Panc1 (cell line): ENCODE data around the gene CTNND2. TPM values are rescaled to one million over a fixed set of nuclear protein-coding genes. Genes with fewer than 3 reads are reported as not detected.

ENCODE experiments used
- ATAC-seq: fragments of 200-7000 bp; cut with Tn5 transposase; 2 replicates; pipeline ENCODE4 v1.9.1; 2020; ENCODE audit warnings: mild to moderate bottlenecking, moderate library complexity
- BruUV-seq: library from RNA; stranded (reverse); fragments of 400-500 nt; replicated peaks from 2 replicates; lab custom pipeline; 2021; lab: Mats Ljungman, UMichigan
- CTCF ChIA-PET: fragments of 300-600 bp; sonication (Branson Sonifier 250); formaldehyde crosslinking; loops from one replicate; lab custom pipeline; 2022; ENCODE audit warnings: antibody characterized with exemption; lab: Charles Lee
- POLR2A ChIA-PET: fragments of 300-600 bp; sonication (Branson Sonifier 250); formaldehyde crosslinking; loops from one replicate; lab custom pipeline; 2022; ENCODE audit warnings: antibody characterized with exemption; lab: Charles Lee
- DNase-seq: peaks from one replicate; pipeline ENCODE4 v3.0.0-alpha.2; 2010; ENCODE audit warnings: low read depth, low spot score
- H3K27ac ChIP-seq: 2 replicates; pipeline ENCODE4 v1.5.1; 2011; ENCODE audit warnings: mild to moderate bottlenecking, low read length, inconsistent platforms
- H3K27me3 ChIP-seq: fragments of 200-500 bp; sonication (Bioruptor generic); 2 replicates; pipeline ENCODE4 v1.6.0; 2014; ENCODE audit warnings: low read length, inconsistent platforms; ENCODE audit not compliant: control insufficient read depth, insufficient read depth
- H3K36me3 ChIP-seq: fragments of 200-500 bp; sonication (Bioruptor generic); 2 replicates; pipeline ENCODE4 v1.5.1; 2014; ENCODE audit warnings: inconsistent platforms, mild to moderate bottlenecking, low read length, moderate library complexity; ENCODE audit not compliant: control insufficient read depth, insufficient read depth
- H3K4me1 ChIP-seq: 2 replicates; pipeline ENCODE4 v1.5.1; 2011; ENCODE audit warnings: inconsistent platforms, mild to moderate bottlenecking, low read length, moderate library complexity; ENCODE audit not compliant: control insufficient read depth, insufficient read depth
- H3K4me3 ChIP-seq, 2 experiments: 2 replicates each; pipeline ENCODE4 v1.5.1; 2011 to 2012; ENCODE audit warnings: low read depth in 2 of 2, low read length in 2 of 2, mild to moderate bottlenecking in 2 of 2, inconsistent platforms in 1 of 2, moderate library complexity in 1 of 2
- H3K9me3 ChIP-seq: fragments of 200-500 bp; sonication (Bioruptor generic); 2 replicates; pipeline ENCODE4 v1.5.1; 2014; ENCODE audit warnings: low read depth, mild to moderate bottlenecking, inconsistent platforms, low read length, moderate library complexity; ENCODE audit not compliant: control insufficient read depth, insufficient read depth
- CTCF ChIP-seq: fragments of 450-650 bp; IDR thresholded peaks from 2 replicates; pipeline ENCODE4 v1.5.1; 2017; ENCODE audit warnings: mild to moderate bottlenecking
- POLR2AphosphoS5 ChIP-seq: IDR thresholded peaks from 2 replicates; pipeline ENCODE4 v1.6.1; 2012; ENCODE audit warnings: mild to moderate bottlenecking, low read depth, low read length, moderate library complexity
- SIN3A ChIP-seq: IDR thresholded peaks from 2 replicates; pipeline ENCODE4 v1.6.1; 2012; ENCODE audit warnings: low read depth, mild to moderate bottlenecking, low read length, moderate library complexity, borderline replicate concordance; ENCODE audit not compliant: insufficient read depth
- TCF7L2 ChIP-seq: IDR thresholded peaks from 2 replicates; pipeline ENCODE4 v1.6.1; 2011; ENCODE audit warnings: mild to moderate bottlenecking, low read depth, low read length, inconsistent platforms
- in situ Hi-C: cut with HindIII; loops from 2 replicates; pipeline ENCODE4 v1.10.0; 2016; ENCODE audit warnings: low sequenced_read_pairs, low pct_unique_long_range_greater_than_20kb
- intact Hi-C: fragments of 100-400 bp; cut with micrococcal nuclease; formaldehyde crosslinking; loops from one replicate; pipeline ENCODE4 v1.10.0; 2022; ENCODE audit not compliant: unreplicated experiment
- total RNA-seq: library from RNA; stranded (reverse); gene quantifications from one replicate; pipeline ENCODE4 v1.2.1, GENCODE V29; 2021; ENCODE audit not compliant: unreplicated experiment
- TF ChIP-seq, protein P1 (sequence below), 2 experiments: IDR thresholded peaks; 2 replicates each; pipeline ENCODE4 v1.6.1; 2011 to 2012; ENCODE audit warnings: low read depth in 2 of 2, control low read depth in 1 of 2, low read length in 1 of 2, mild to moderate bottlenecking in 1 of 2, moderate library complexity in 1 of 2; ENCODE audit not compliant: insufficient read depth in 1 of 2

The CTNND2 gene
- total RNA-seq, 1 experiment from 2014 or later = 1.0 TPM

- no peak overlapping the region for H3K27ac ChIP-seq
- TF ChIP-seq, protein P1, sequence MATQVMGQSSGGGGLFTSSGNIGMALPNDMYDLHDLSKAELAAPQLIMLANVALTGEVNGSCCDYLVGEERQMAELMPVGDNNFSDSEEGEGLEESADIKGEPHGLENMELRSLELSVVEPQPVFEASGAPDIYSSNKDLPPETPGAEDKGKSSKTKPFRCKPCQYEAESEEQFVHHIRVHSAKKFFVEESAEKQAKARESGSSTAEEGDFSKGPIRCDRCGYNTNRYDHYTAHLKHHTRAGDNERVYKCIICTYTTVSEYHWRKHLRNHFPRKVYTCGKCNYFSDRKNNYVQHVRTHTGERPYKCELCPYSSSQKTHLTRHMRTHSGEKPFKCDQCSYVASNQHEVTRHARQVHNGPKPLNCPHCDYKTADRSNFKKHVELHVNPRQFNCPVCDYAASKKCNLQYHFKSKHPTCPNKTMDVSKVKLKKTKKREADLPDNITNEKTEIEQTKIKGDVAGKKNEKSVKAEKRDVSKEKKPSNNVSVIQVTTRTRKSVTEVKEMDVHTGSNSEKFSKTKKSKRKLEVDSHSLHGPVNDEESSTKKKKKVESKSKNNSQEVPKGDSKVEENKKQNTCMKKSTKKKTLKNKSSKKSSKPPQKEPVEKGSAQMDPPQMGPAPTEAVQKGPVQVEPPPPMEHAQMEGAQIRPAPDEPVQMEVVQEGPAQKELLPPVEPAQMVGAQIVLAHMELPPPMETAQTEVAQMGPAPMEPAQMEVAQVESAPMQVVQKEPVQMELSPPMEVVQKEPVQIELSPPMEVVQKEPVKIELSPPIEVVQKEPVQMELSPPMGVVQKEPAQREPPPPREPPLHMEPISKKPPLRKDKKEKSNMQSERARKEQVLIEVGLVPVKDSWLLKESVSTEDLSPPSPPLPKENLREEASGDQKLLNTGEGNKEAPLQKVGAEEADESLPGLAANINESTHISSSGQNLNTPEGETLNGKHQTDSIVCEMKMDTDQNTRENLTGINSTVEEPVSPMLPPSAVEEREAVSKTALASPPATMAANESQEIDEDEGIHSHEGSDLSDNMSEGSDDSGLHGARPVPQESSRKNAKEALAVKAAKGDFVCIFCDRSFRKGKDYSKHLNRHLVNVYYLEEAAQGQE (IDR thresholded peaks at IDR 0.05; ENCODE audit: insufficient read depth in 1 of 2, low read depth in 2 of 2, low read length in 1 of 2) = no peak
- TF ChIP-seq TCF7L2 = no peak
- no peak for TF ChIP-seq SIN3A
- no peak for TF ChIP-seq POLR2AphosphoS5
- TF ChIP-seq CTCF = no peak
- in situ Hi-C loops = no loop called here
- H3K4me3 ChIP-seq = no peak overlapping the region
- POLR2A ChIA-PET = no interaction called here
- peaks cover 7% of the 10 kb centered on the region; the same call in 1 of the 2 replicates for H3K27me3 ChIP-seq
- no peaks in the 10 kb centered on the region for H3K4me1 ChIP-seq
- ATAC-seq (no peak), DNase-seq (no peak)
- no peaks in the 10 kb centered on the region for H3K36me3 ChIP-seq
- intact Hi-C loops = loop anchor here (10.0 kb wide), 1 partner anchor 185 kb away; no protein-coding TSS in a partner anchor
- BruUV-seq = no TSS peak
- CTCF ChIA-PET = no interaction called here
- no peaks in the 10 kb centered on the region for H3K9me3 ChIP-seq
These were observed 904.5 kb downstream of the CTNND2 start for GRCh38 chr5:10999714-11000113.

- intact Hi-C loops (loop anchor here (10.0 kb wide), 1 partner anchor 189 kb away; no protein-coding TSS in a partner anchor), in situ Hi-C loops (no loop called here)
- H3K4me3 ChIP-seq = no peak overlapping the region
- no peak overlapping the region for H3K27ac ChIP-seq
- ChIA-PET POLR2A (no interaction called here), CTCF (no interaction called here)
- BruUV-seq = no TSS peak
- peaks cover 12% of the 10 kb centered on the region for H3K27me3 ChIP-seq
- TF ChIP-seq, protein P1 (IDR thresholded peaks at IDR 0.05; ENCODE audit: insufficient read depth in 1 of 2, low read depth in 2 of 2, low read length in 1 of 2) = no peak
- no peak for TF ChIP-seq CTCF
- TF ChIP-seq TCF7L2 = no peak
- TF ChIP-seq POLR2AphosphoS5 = no peak
- TF ChIP-seq SIN3A = no peak
- H3K36me3 ChIP-seq = no peaks in the 10 kb centered on the region
- DNase-seq = no peak
- no peaks in the 10 kb centered on the region for H3K9me3 ChIP-seq
- H3K4me1 ChIP-seq = no peaks in the 10 kb centered on the region
- ATAC-seq = no peak
These were observed 908.4 kb downstream of the CTNND2 start for GRCh38 chr5:10995891-10996290.
